ENCODE measurements around the gene G3BP2. TPM values are rescaled to one million over a fixed set of nuclear protein-coding genes. Genes with fewer than 3 reads are reported as not detected.

The G3BP2 gene
- total and polyA plus RNA-seq, 8 donors, result 7.8 to 51.0 (median 35.5) TPM

DNA sequence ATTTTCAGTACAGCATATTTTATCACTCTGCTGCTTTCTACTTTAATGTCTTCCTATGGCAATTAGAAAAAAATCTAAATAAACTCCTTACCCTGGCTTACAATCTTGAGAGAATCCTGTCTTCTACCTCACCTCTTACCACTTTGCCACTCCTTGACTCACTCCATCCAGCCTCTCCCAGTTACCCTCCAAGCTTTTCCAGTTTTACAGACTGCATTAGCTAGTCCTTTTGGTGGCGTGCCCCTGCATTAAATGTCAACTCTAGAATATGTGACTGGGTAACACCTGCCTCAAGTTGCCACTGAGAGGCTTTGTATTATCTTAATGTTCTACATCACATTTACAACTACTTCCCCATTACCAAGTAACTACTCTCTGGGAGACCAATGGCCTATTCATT lies 35.4 kb downstream of the G3BP2 start:
- intact Hi-C loops (cut with DNase I), result no loop called here
- FAIRE-seq, result no peak
- ATAC-seq, result no peak
- Histone ChIP-seq H3K36me3 (no peaks in the 10 kb centered on the region), H3K27me3 (no peaks in the 10 kb centered on the region), H3K9me3 (no peaks in the 10 kb centered on the region), H3K4me1 (no peaks in the 10 kb centered on the region), H3K4me3 (no peak overlapping the region), H3K27ac (no peak overlapping the region)
- no peak for DNase-seq
- 95 to 97% methylated on average over 1 of the region's 1 CpG for WGBS, 2 donors
- no peak for TF ChIP-seq CTCF (IDR thresholded peaks at IDR 0.05)

- no peaks in the 10 kb centered on the region for H3K27me3 ChIP-seq
- 87 to 92% methylated on average over 1 of the region's 1 CpG for WGBS, 2 donors
- no peak for DNase-seq
- TF ChIP-seq CTCF (IDR thresholded peaks at IDR 0.05), result no peak
- H3K27ac ChIP-seq, result no peak overlapping the region
- intact Hi-C loops (cut with DNase I), result no loop called here
- no peak for FAIRE-seq
- no peaks in the 10 kb centered on the region for H3K9me3 ChIP-seq
- no peaks in the 10 kb centered on the region for H3K36me3 ChIP-seq
- no peak overlapping the region for H3K4me3 ChIP-seq
- no peak for ATAC-seq
- H3K4me1 ChIP-seq, result no peaks in the 10 kb centered on the region
Measured at GRCh38 chr4:75637176-75637575, 36.0 kb downstream of the G3BP2 start.

GRCh38 chr4:75634951-75635350 lies 38.3 kb downstream of the G3BP2 start:
- 63 to 78% methylated on average over 2 of the region's 2 CpGs for WGBS, 2 donors
- TF ChIP-seq CTCF (IDR thresholded peaks at IDR 0.05), result no peak
- Histone ChIP-seq H3K27ac (no peak overlapping the region), H3K27me3 (no peaks in the 10 kb centered on the region), H3K4me1 (no peaks in the 10 kb centered on the region), H3K9me3 (no peaks in the 10 kb centered on the region), H3K36me3 (no peaks in the 10 kb centered on the region), H3K4me3 (no peak overlapping the region)
- FAIRE-seq (no peak), ATAC-seq (no peak), DNase-seq (no peak)
- intact Hi-C loops (cut with DNase I), result no loop called here

DNA sequence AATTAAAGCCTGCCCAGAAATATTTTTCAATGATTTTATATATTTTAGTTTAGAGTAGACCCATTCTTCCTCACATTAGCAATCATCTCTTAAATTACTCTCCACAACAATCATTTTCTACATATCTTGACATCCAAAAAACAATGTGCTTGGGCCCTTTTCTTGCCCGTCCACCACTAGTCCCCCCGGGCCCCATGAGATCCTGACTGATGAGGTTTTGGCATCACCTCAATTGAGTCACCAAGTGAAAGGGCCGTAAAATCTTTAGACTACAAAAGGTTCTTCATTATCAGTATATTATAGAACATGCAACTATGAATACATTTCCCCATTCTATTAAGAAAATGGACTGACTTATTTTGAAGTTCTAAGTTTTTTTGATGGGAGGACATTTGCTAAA lies 38.9 kb downstream of the G3BP2 start:
- no peaks in the 10 kb centered on the region for H3K9me3 ChIP-seq
- H3K4me3 ChIP-seq, result no peak overlapping the region
- no peaks in the 10 kb centered on the region for H3K36me3 ChIP-seq
- 76 to 93% methylated on average over 3 of the region's 3 CpGs for WGBS, 2 donors
- DNase-seq (no peak), FAIRE-seq (no peak), ATAC-seq (no peak)
- TF ChIP-seq CTCF (IDR thresholded peaks at IDR 0.05), result no peak
- no peaks in the 10 kb centered on the region for H3K4me1 ChIP-seq
- no peak overlapping the region for H3K27ac ChIP-seq
- intact Hi-C loops (cut with DNase I), result no loop called here
- H3K27me3 ChIP-seq, result no peaks in the 10 kb centered on the region

- intact Hi-C loops (cut with DNase I), result no loop called here
- no peaks in the 10 kb centered on the region for H3K9me3 ChIP-seq
- H3K36me3 ChIP-seq, result no peaks in the 10 kb centered on the region
- DNase-seq (no peak), ATAC-seq (no peak), FAIRE-seq (no peak)
- no peaks in the 10 kb centered on the region for H3K27me3 ChIP-seq
- peaks cover 0 to 3% (median 0%) of the 10 kb centered on the region in 3 donors for H3K4me1 ChIP-seq
- TF ChIP-seq CTCF (IDR thresholded peaks at IDR 0.05), result no peak
- 71 to 82% methylated on average over 2 of the region's 2 CpGs for WGBS, 2 donors
- no peak overlapping the region for H3K27ac ChIP-seq
- H3K4me3 ChIP-seq, result no peak overlapping the region
Measured at GRCh38 chr4:75633846-75634245, 39.4 kb downstream of the G3BP2 start.
